ENCODE data around the gene C9orf153.
"Not testable (repeated sequence)": the region's sequence is repeated elsewhere in the genome, so short reads cannot be mapped to it uniquely, and the experiment has no call there.

The C9orf153 gene

DNA sequence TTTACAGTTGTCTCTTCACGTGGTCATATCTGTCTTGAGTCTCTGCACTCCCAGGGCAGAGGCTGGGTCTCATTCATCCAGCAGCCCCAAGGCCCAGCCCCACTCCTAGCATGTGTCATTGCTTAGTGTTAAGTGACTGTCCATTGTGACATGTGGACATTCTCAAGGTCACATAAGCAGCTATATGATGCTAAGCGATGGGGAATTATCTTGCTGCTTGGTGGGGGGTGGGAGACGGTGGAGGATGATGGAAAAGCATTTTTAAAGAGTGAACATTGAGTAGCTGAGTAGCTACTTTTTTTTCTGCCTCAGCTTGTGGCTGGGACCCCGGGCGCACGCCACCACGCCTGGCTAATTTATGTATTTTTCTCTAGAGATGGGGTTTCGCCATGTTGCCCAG, at the start of gene C9orf153:
C9orf153 (minus strand) TSS at position 101 of the 400 bp plus-strand sequence. CDS start 30,054 bp downstream, outside the sequence.
- DNase-seq (ENCODE audit: low read depth, low spot score): no peak

DNA sequence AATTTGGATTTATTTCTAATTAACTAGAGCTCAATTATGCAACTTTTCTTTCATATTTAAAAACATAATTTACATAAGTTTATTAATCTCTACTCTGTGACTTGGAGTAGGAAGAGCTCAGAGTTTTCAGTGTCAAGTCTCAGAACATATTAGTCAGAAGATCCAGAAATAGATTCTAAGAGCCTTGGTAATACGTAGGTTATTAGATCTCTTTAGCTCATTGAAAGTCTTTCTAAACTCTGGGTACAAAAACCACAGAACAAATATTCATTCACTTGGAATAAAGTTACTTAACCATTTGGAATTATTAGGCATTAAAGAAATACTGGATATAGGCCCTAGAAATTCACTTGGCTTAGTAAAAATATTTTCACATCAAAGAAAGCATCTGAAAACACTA, 49.2 kb upstream of the C9orf153 start:
- no peak for DNase-seq (ENCODE audit: low read depth, low spot score)

DNA sequence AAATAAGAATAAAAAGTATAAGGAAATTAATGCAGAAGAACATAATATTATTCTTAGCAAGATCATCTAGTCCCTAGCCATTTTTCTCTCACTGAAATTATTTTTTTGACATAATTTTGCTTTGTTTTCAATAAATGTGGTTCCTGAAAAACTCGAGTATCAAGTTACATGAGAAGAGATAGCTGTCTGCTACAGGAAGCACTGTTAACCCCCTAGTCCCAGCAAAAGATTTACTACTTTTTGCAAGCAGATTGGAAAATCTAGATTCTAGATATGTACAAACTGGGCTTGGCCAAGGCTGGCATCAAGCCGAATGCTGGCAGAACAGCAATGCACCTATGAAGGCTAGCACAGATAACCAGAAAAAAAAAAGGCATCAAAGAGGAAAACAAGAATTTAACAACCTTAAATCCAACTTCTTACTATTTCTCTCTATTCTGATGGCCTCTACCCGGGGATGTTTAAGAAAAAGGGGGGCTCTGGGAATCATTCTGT, 44.8 kb upstream of the C9orf153 start:
- DNase-seq (ENCODE audit: low read depth, low spot score): no peak

DNA sequence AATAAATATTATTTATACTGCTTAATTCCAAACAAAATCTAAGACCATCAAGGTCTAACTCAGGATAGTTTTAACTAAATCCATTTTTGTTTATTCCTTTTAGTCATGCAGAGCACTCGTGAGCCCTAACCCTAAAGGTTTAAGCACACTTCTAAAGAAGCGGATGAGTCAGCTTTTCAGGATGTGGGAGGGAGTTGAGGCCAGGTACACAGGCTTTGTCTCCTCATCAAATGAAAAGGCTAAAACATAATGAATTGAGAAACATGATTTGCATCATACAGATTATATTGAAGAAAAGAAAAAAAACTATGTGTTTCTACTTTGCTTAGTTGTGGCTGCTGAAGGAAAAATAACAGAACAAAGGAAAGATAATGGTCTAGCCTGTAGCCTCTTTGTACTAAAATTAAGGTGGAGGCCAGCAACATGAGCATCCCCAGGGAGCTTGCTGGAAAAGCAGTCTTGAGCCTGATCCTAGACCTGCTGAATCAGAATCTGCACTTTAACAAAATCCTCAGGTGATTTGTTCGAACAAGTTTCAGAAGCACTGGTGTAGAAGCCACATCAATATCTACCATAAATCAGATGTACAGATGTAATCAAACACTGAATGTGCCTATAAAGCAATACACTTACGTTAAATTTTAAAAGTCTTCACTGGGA, 44.0 kb upstream of the C9orf153 start:
- no peak for DNase-seq (ENCODE audit: low read depth, low spot score)

DNA sequence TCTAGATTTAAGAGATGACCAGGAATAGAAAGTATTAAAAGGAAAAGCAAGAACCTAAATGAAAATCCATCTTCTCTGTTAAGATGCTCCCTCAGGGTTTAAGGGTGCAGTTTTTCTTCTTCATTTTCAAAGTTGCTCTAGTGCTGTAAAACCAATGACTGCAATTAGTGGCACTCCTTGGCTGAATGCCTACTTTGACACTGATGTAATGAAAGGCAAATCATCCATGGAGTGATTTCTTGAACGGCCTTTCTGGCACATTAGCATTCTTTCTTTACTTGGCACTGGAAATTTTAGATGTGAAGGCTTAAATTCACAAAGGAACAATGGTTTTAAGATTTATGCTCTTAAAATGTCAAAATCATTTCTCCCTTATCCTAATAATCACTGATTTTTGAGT, 42.2 kb upstream of the C9orf153 start:
- DNase-seq (ENCODE audit: low read depth, low spot score): no peak

DNA sequence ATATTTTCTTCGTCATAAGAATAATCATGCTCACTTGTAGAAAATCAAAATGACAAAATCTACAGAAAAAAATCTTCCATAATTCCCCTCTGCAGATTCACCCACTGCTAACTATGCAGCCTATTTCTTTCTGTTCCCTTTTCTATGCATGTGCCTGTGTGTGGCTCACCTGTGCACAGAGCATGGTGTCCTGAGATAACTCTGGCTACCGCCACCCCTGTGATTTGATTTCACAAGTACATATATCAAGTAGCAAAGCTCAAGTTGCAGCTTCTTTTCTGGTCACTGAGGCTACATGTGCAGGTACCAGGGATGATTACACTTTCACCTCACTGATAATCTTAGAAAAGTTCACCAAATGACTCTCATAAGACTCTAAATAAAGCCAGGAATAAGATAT, 41.2 kb upstream of the C9orf153 start:
- no peak for DNase-seq (ENCODE audit: low read depth, low spot score)

DNA sequence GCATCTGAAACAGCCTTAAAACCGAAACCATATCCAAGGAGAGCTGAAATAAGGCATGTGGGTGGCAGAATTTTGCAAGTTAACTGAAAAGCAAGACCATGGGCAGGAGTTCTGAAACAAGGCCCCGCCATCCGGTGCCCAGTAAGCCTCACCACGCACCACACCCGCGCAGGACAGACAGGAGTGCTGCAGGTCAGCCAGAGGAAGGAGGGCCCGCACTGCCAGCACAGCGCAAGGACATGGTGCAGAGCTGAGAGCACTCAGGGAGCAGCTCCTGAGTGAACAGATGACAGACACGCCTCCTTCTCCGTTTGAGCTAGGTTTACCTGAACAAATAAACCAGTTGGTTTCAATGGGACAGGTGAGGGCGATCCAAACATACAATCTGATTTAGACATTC, 39.4 kb upstream of the C9orf153 start:
- DNase-seq (ENCODE audit: low read depth, low spot score): no peak

DNA sequence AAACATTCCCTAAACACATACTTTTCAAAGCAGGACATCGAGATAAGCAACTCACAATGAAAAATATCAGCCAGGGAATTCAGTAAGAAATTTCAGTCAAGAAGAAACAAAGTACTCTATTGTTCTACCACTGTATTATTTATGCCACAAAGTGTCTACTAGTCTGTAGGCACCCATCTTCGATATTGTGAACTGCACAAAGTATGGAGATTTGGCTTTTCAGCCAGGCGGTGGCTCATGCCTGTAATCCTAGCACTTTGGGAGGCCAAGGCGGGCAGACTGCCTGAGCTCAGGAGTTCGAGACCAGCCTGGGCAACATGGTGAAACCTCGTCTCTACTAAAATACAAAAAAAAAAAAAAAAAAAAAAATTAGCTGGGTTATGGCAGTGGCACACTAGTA, 30.9 kb upstream of the C9orf153 start:
- DNase-seq (ENCODE audit: low read depth, low spot score): not testable (repeated sequence)

DNA sequence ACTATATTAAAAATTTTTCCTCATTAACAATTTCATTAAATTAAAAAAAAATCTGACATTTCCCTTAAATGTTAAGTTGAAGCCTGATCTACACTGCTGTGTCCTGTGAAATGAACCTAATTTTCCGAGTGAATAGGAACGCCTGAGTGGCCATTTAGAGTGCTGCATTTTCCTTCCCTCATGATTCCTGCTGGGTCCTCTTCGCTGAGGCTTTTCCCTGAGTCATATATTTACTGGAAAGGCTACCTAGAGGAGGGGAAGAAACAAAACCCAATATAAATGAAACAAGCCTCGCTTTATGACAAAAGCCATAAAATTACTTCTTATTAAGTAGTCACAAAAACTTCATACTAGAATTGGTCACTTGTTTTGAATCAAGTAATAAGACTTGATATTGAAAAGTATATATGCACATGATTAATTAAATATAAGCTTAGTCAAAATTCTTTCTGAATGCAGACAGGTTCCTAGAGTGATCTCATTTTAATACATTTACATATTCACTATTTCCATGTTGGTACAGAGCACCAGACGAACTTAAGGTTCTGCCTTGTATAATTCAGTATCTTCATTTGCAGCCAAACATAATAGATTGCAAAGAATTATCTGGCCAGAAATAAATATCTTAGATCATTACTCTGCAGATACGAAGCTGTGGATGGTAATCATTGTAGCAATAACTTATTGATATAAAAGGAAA, 29.2 kb upstream of the C9orf153 start:
- no peak for DNase-seq (ENCODE audit: low read depth, low spot score)

DNA sequence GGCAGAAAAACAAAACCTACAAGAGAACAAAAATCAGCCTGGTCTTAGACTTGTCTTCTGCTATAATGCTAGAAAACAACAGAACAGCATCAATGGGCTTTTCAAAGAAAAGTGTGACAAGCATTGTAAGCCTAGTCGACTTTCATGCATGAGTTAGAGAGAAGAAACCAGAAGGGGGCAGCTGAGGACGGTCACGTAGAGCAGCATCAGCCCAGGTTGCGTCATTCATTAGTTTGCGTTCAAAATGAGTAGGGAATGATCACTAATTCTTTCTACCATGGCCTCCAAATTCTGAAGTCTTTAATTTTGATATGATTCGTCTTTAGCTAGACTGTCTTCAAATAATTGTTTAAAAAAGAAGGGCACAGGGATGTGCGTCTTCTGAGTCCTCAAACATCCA, 27.6 kb upstream of the C9orf153 start:
- no peak for DNase-seq (ENCODE audit: low read depth, low spot score)

DNA sequence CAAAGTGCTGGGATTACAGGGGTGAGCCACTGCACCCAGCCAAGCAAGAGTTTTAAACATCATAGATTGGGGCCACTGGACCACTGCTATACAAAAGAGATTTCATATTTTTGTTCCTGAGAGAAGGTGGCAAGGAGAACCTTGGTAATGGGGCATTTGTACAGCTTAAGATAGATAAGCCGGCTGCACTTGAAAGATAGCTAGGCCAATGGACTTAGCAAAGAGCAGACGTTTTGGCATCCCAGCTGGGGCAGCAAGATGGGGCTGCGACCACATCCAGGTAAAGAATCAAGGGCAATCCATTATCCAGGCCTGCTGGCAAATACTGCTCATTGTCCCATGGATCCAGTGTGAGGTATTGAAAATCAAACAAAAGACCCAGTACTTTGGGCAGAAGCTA, 26.8 kb upstream of the C9orf153 start:
- DNase-seq (ENCODE audit: low read depth, low spot score): no peak

DNA sequence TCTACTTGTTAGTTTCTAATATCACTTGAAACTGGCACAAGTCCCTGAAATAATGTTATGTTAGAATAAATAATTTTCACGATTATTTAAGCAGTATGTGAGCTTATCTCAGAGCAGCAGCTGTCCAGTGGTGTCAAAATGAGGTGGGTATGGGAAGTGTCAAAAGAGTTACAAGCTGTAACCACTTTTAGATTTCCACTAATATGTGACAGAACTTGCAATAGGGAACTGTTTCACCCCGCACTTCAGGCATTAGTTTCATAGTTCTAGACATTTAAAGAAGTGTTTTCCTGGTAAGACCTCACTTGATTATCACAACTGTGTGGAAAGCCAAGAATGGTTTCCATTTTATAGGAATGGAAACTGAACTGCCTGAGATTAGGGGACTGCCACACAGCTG, 25.8 kb upstream of the C9orf153 start:
- no peak for DNase-seq (ENCODE audit: low read depth, low spot score)

DNA sequence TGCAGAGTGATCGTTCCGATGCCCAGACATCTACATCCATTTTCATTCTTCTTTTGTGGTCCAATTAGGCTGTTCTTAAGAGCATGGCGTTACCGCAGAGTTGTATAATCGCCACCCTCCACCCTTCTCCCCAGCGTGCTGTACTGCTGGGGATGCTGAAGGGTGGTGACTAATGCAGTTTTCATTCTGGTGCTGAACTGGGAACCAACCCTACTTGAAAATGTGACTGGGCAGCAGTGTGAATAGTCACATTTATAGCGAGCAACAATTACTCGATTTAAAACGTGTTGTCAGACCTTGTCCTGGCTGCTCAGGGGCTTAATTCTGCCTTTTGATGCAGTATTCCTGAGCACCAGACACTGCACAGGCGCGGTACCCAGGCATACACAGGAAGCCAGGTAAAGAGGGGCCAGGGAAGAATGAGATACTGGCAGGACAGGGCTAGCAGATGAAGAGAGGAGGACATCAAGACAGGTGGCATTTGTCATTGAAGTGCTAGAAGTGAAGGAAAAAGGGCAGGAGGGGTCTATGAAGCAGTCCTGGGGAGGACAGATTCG, 23.6 kb upstream of the C9orf153 start:
- no peak for DNase-seq (ENCODE audit: low read depth, low spot score)

DNA sequence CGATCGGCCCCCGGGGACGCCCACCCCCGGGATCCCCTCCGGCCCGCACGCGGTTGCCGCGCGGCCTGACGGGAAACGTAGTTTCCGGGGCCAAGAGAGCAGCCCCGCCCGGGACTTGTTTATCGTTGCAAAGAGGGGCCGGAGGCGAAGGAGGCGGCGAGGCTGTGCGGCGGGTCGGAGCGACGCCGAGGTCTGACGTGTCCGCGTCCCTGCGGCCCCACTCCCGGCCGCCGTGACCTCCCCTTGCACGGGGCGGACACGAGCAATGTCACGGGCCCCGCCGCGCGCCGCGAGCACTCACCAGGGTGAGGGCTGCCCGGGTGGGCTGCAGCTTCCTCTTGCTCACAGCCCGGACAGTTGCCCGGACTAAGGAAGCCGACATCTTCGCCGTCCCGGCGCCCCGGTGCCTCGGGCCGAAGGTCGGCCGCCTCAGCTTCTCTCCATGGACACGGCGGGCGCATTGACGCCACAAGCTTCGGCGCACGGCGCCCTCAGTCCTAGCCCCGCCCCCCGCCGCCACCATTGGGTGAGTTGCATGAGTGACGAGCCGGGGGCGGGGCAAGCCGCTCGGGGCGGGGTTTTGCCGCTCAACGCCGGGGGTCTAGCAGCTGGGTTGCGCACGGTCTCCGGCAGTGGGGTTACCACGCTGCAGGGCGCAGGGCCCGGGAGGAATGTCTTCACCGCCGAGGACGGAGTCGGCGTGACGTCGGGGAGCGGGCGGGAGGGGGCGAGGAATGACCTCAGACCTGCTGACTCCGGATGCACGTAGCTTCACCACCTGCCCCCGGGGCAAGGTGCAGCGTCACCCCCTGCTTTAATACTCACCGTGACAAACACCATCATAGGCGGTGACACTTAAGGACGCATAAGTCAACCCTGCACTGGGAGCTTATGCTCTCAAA, 22.9 kb upstream of the C9orf153 start, which contains the start of gene ISCA1:
ISCA1 (minus strand) TSS at position 462 of the 902 bp plus-strand sequence; CDS start at position 382, 80 bp downstream.
- DNase-seq (ENCODE audit: low read depth, low spot score): peak; percentile 74

DNA sequence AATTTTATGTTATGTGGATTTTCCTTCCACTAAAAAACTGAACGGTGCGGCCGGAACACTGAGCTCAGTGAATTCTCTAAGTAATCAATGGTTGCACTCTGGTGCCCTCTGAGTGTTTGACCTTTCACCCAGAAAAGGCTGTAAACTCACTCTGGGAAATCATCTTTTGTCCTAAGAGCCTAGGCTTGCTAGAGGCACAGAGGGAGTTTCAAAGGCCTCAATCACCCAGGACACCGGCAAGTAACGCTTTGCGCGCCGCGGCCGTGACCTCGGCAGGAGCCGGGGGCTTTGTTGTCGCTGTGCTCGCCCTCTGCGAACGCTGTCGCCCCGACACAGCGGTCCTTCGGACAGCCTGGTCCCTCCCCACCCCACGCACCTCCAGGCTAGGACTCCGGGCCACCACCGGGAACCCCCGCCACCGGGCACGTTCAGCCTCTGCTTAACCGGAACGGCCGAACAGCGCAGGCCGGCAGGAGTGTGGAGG, 22.2 kb upstream of the C9orf153 start:
- DNase-seq (ENCODE audit: low read depth, low spot score): no peak

DNA sequence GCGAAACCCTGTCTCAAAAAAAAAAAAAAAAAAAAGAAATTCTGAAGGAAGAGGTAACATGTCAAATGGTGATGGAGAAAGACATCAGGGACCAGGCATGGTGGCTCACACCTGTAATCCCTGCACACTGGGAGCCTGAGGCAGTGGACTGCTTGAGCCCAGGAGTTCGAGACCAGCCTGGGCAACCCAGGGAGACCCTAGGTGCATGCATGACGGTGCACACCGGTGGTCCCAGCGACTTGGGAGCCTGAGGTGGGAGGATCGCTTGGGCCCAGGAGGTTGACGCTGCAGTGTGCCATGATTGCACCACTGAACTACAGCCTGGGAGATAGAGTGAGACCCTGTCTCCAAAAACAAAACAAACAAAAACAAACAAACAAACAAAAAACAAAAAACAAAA, 21.1 kb upstream of the C9orf153 start:
- DNase-seq (ENCODE audit: low read depth, low spot score): no peak

DNA sequence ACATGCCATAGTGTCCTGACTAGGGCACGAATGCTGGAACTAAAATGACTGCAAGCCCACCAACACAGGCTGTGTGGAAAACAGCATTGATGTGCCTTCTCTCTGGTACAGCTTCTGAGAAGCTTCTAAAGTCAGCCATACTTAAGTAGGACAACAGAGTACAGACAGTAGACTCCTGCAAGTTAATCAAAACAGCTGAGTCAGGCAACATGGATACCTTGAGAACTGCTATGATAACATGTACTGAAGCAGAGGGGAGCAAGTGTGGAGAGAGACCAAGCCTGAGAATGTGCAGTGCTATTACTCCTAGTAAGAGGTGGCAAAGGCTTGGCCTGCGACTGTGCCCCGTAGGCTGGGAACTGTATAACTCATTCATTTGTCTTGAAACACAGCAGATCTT, 20.4 kb upstream of the C9orf153 start:
- no peak for DNase-seq (ENCODE audit: low read depth, low spot score)

DNA sequence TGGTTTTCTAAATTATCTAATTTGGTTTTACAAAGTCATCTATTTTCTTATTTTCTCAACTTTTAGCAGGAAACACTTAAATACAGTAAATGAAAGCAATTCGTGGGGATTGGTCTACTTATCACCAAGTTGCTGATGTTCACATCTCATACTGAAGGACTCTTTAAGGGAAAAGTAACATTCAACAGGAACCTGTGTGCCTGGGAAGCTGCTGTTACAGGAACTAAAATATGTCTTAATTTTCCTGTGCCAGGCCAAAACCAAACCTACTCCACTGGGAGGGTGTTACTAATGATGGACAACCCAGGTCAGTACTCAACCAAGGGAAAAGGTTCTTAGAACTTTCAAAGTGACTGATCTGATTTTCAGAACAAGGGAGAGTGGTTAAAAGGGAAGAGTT, 17.6 kb upstream of the C9orf153 start:
- DNase-seq (ENCODE audit: low read depth, low spot score): no peak

DNA sequence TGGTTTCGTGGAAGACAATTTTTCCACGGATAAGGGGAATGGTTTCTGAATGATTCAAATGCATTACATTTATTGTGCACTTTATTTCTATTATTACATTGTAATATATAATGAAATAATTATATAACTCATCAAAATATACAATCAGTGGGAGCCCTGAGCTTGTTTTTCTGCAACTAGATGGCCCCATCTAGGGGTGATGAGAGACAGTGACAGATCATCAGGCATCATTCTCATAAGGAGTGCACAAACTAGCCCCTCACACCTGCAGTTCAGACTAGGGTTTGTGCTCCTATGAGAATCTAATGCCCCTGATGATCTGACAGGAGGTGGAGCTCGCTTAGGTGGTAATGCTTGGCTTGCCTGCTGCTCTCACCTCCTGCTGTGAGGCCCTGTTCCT, 16.5 kb upstream of the C9orf153 start:
- no peak for DNase-seq (ENCODE audit: low read depth, low spot score)

DNA sequence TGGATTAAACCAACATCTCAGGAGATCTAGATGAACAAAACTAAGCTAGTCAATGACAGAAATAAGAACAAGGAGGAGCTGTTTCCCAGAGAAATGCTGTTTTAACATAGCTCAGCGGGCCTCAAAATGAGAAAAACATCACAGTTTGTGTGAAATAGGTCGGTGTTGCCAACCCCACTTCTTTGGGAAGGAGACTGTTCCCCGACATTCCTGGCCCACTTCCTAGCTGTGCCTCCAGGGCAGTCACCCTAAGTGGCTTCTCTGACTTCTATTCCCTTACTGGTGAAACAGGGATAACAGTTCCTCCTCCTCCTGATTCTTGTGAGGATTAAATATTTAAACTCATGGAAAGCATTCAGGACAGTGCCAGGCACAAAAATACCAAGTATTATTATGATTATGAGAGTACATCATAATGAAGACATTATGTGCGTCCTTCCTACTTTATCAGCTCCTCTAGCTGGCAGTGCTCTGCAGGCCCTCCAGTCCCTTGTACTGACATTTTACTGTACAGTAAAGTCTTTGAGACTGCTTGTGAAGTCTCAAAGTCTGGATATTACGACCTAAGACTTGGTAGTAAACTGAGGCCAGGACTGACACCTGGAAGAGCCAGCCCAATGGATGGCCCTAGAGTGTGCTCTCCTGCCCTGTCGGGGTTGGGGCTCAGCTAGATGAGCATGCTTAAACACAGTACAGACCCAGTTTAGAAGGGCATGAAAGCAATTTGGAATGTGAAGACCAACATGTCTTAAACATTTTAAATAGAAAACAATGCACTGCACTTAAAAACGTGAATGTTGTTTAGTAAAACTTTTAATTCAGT, 15.6 kb upstream of the C9orf153 start:
- no peak for DNase-seq (ENCODE audit: low read depth, low spot score)

DNA sequence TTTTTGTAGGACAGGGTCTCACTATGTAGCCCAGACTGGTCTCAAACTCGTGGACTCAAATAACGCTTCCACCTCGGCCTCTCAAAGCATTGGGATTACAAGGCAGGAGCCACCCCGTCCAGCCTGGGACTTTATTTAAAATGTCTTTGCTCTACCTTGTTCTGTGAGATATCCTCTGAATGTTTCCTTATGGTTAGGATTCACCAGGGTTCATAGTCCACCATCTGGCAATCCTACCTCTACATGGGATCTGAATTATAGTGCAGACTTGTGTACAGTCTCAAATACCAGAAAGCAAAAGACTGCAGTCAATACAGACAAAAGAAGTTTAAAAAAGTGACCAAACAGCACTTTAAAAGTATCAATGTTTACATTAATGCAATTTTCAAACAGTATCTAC, 12.8 kb upstream of the C9orf153 start:
- no peak for DNase-seq (ENCODE audit: low read depth, low spot score)
